ENCODE results near the gene OPHN1. TPM values are rescaled to one million over a fixed set of nuclear protein-coding genes. Genes with fewer than 3 reads are reported as not detected.
A peak's percentile ranks its signal among the peaks of the same experiment; 100 is the strongest.

The OPHN1 gene
- total and polyA plus RNA-seq, 2 experiments from 2014 or later = 2.2 to 3.8 TPM

GRCh38 chrX:68307769-68308168 is 125.5 kb downstream of the OPHN1 start (continued):
- TF ChIP-seq CTCF (conservative IDR thresholded peaks at IDR 0.05; ENCODE audit: low read depth in 2 of 2) = no peak

GRCh38 chrX:68304602-68305001 is 128.7 kb downstream of the OPHN1 start:
- H3K27me3 ChIP-seq (ENCODE audit: insufficient read depth) = no peaks in the 10 kb centered on the region
- H3F3A ChIP-seq (replicated peaks; ENCODE audit: low read depth) = no peaks in the 10 kb centered on the region
- no peaks in the 10 kb centered on the region for H4K20me1 ChIP-seq (replicated peaks; ENCODE audit: insufficient read depth)
- H3K79me2 ChIP-seq (replicated peaks; ENCODE audit: insufficient read depth) = no peaks in the 10 kb centered on the region
- no peaks in the 10 kb centered on the region for H3K9me3 Mint-ChIP-seq
- DNase-seq (ENCODE audit: low spot score) (no peak), ATAC-seq (no peak)
- H3K9me2 ChIP-seq (ENCODE audit: insufficient read depth) = no peaks in the 10 kb centered on the region
- peaks cover 7% of the 10 kb centered on the region for H3K4me1 Mint-ChIP-seq
- no peak overlapping the region for H3K27ac Mint-ChIP-seq
- H3K4me3 ChIP-seq = no peak overlapping the region
- H3K4me3 Mint-ChIP-seq = no peak overlapping the region
- peak overlapping the region; percentile 11; the same call in 1 of the 2 replicates for H3K4me2 ChIP-seq
- TF ChIP-seq CTCF (conservative IDR thresholded peaks at IDR 0.05; ENCODE audit: low read depth in 2 of 2) = no peak
- TF ChIP-seq NANOG (IDR thresholded peaks at IDR 0.05; ENCODE audit: borderline replicate concordance) = no peak
- no peak for TF ChIP-seq STAT1 (IDR thresholded peaks at IDR 0.05; ENCODE audit: unreplicated experiment)
- TF ChIP-seq ZNF331 (CRISPR knock-in tag; IDR thresholded peaks at IDR 0.05; ENCODE audit: low read depth) = no peak
- TF ChIP-seq ZNF462 (CRISPR knock-in tag; IDR thresholded peaks at IDR 0.05) = no peak
- no peak for TF ChIP-seq EZH2phosphoT487 (IDR thresholded peaks at IDR 0.05; ENCODE audit: unreplicated experiment)
- TF ChIP-seq CREB1 (CRISPR knock-in tag; IDR thresholded peaks at IDR 0.05; ENCODE audit: low read depth) = no peak
- TF ChIP-seq ETS1 (IDR thresholded peaks at IDR 0.05) = no peak
- TF ChIP-seq ZNF114 (CRISPR knock-in tag; IDR thresholded peaks at IDR 0.05) = no peak
- H3K36me3 Mint-ChIP-seq (ENCODE audit: low read depth) = no peaks in the 10 kb centered on the region
- H3K27ac ChIP-seq (ENCODE audit: low read depth) = no peak overlapping the region
- H3K4me1 ChIP-seq (ENCODE audit: insufficient read depth) = peaks cover 12% of the 10 kb centered on the region
- no peak overlapping the region for H2AFZ ChIP-seq
- peaks cover 1% of the 10 kb centered on the region for H3K27me3 Mint-ChIP-seq (ENCODE audit: insufficient read depth, low read depth, poor library complexity)
- H3K36me3 ChIP-seq (ENCODE audit: insufficient read depth) = no peaks in the 10 kb centered on the region
